K562 (cell line): ENCODE results near the gene GMEB2. TPM values are rescaled to one million over a fixed set of nuclear protein-coding genes. Genes with fewer than 3 reads are reported as not detected.

Experiments
- ATAC-seq: fragments of 200-7000 bp; cut with Tn5 transposase; 3 replicates; pipeline ENCODE4 v1.9.1; 2020; ENCODE audit warnings: moderate library complexity
- BruUV-seq: library from RNA; stranded (reverse); fragments of 400-500 nt; replicated peaks from 2 replicates; lab custom pipeline; 2021; lab: Mats Ljungman, UMichigan
- CTCF ChIA-PET: fragments of 300-600 bp; formaldehyde crosslinking; extraction: SDS; loops from one replicate; lab custom pipeline; 2021; ENCODE audit warnings: low intra/inter-chr PET ratio; lab: Yijun Ruan, JAX
- POLR2A ChIA-PET: fragments of 300-600, 350-650 bp; sonication (Branson Sonifier 250); formaldehyde crosslinking; extraction: SDS; loops from one replicate; lab custom pipeline; 2021; ENCODE audit warnings: antibody characterized with exemption, inconsistent platforms; lab: Yijun Ruan, JAX
- DNase-seq, 4 experiments: peaks; one replicate each; pipeline versions ENCODE4 v3.0.0 to v3.0.0-alpha.2; 2011 to 2018; ENCODE audit warnings: low spot score in 3 of 4, mixed read lengths in 3 of 4; ENCODE audit errors: extremely low read depth in 1 of 4
- FAIRE-seq: peaks from 2 replicates; lab custom pipeline; 2011; peaks lifted over from hg19 to GRCh38; lab: Jason Lieb, UNC
- H2AFZ ChIP-seq: 2 replicates; pipeline ENCODE4 v1.6.0; 2011; ENCODE audit warnings: low read depth, low read length, control low read depth, inconsistent platforms
- H3K27ac ChIP-seq: fragments of 200-600 bp; 3 replicates; pipeline ENCODE4 v1.8.0; 2011; ENCODE audit warnings: low read depth, mild to moderate bottlenecking, control low read depth, inconsistent platforms, low read length, moderate library complexity, mixed read lengths; ENCODE audit errors: extremely low read depth
- H3K27me3 ChIP-seq, 2 experiments: fragments of 300-600 bp in 1 of 2; 2 replicates in 1 of 2; 3 replicates in 1 of 2; pipeline versions ENCODE4 v1.6.0 to v1.8.0; 2011; ENCODE audit warnings: inconsistent platforms in 2 of 2, low read length in 2 of 2, mild to moderate bottlenecking in 1 of 2, mixed read lengths in 1 of 2, moderate library complexity in 1 of 2; ENCODE audit not compliant: control insufficient read depth in 2 of 2, insufficient read depth in 2 of 2
- H3K36me3 ChIP-seq: fragments of 300-600 bp; 3 replicates; pipeline ENCODE4 v1.8.0; 2011; ENCODE audit warnings: mild to moderate bottlenecking, low read length, inconsistent platforms; ENCODE audit not compliant: control insufficient read depth, insufficient read depth
- H3K4me1 ChIP-seq, 2 experiments: fragments of 200-600 bp in 1 of 2; replicated peaks in 1 of 2; 2 replicates in 1 of 2; 3 replicates in 1 of 2; pipeline versions ENCODE4 v1.5.1 to v1.8.0; 2011; ENCODE audit warnings: inconsistent platforms in 2 of 2, low read length in 2 of 2, mild to moderate bottlenecking in 1 of 2, mixed read lengths in 1 of 2, moderate library complexity in 1 of 2; ENCODE audit not compliant: control insufficient read depth in 2 of 2, insufficient read depth in 2 of 2
- H3K4me2 ChIP-seq: 2 replicates; pipeline ENCODE4 v1.6.1; 2011; ENCODE audit warnings: low read length, control low read depth, inconsistent platforms, mixed read lengths; ENCODE audit not compliant: insufficient read depth
- H3K4me3 ChIP-seq: fragments of 200-600 bp; sonication (generic), shearing (Covaris generic); 2 replicates; pipeline ENCODE4 v1.5.1; 2016; ENCODE audit warnings: control low read depth, inconsistent platforms
- H3K79me2 ChIP-seq: fragments of 200-600 bp; 3 replicates; pipeline ENCODE4 v1.8.0; 2011; ENCODE audit warnings: low read length, inconsistent platforms; ENCODE audit not compliant: control insufficient read depth, insufficient read depth
- H3K9ac ChIP-seq, 2 experiments: 2 replicates each; pipeline versions ENCODE4 v1.6.0 to v1.6.1; 2011; ENCODE audit warnings: low read depth in 2 of 2, low read length in 2 of 2, control low read depth in 1 of 2, inconsistent platforms in 1 of 2, mild to moderate bottlenecking in 1 of 2, mixed read lengths in 1 of 2; ENCODE audit not compliant: insufficient read depth in 1 of 2
- H3K9me1 ChIP-seq: one replicate; pipeline ENCODE4 v1.6.0; 2011; ENCODE audit warnings: inconsistent platforms, mild to moderate bottlenecking, low read length, moderate library complexity; ENCODE audit not compliant: control insufficient read depth, insufficient read depth
- H3K9me3 ChIP-seq: replicated peaks from 2 replicates; pipeline ENCODE4 v1.5.1; 2011; ENCODE audit warnings: low read depth, low read length, inconsistent platforms; ENCODE audit not compliant: control insufficient read depth, insufficient read depth
- H4K20me1 ChIP-seq: replicated peaks from 2 replicates; pipeline ENCODE4 v1.6.1; 2011; ENCODE audit warnings: low read length, inconsistent platforms, mixed read lengths; ENCODE audit not compliant: control insufficient read depth, insufficient read depth
- BCOR ChIP-seq: fragments of 450-650 bp; IDR thresholded peaks from 2 replicates; pipeline ENCODE4 v1.6.1; 2016
- DNMT1 ChIP-seq: fragments of 450-650 bp; IDR thresholded peaks from 2 replicates; pipeline ENCODE4 v1.6.1; 2016; ENCODE audit warnings: antibody characterized with exemption, mild to moderate bottlenecking
- MIER1 ChIP-seq: fragments of 450-650 bp; IDR thresholded peaks from 2 replicates; pipeline ENCODE4 v1.6.1; 2016; ENCODE audit warnings: antibody characterized with exemption, mild to moderate bottlenecking, low read depth
- OTX1 ChIP-seq: fragments of 450-650 bp; formaldehyde crosslinking; IDR thresholded peaks from 2 replicates; pipeline ENCODE4 v1.4.0; 2022; ENCODE audit warnings: mild to moderate bottlenecking
- PHB ChIP-seq: fragments of 250-450 bp; sonication (Bioruptor Pico); IDR thresholded peaks from 2 replicates; pipeline ENCODE4 v1.5.0; 2021
- TAL1 ChIP-seq: fragments of 450-650 bp; IDR thresholded peaks from 2 replicates; pipeline ENCODE4 v1.6.1; 2016; ENCODE audit warnings: mild to moderate bottlenecking
- TEAD1 ChIP-seq, 2 experiments: fragments of 450-650 bp in 1 of 2; sonication (generic) in 1 of 2; formaldehyde crosslinking; IDR thresholded peaks; 2 replicates each; pipeline versions ENCODE4 v1.4.0 to v1.8.0; 2020 to 2022; ENCODE audit warnings: mild to moderate bottlenecking in 2 of 2, missing genetic modification reagents in 1 of 2
- VEZF1 ChIP-seq: fragments of 200-800 bp; sonication (Bioruptor generic); IDR thresholded peaks from 2 replicates; pipeline ENCODE4 v1.6.1; 2017; ENCODE audit warnings: missing genetic modification characterization, missing compliant biosample characterization
- ZBTB26 ChIP-seq: fragments of 450-650 bp; formaldehyde crosslinking; IDR thresholded peaks from 2 replicates; pipeline ENCODE4 v1.4.0; 2022; ENCODE audit warnings: missing genetic modification characterization
- ZNF280A ChIP-seq: fragments of 450-650 bp; IDR thresholded peaks from 2 replicates; pipeline ENCODE4 v1.6.1; 2018; ENCODE audit warnings: mild to moderate bottlenecking, low read depth; ENCODE audit not compliant: partially characterized antibody
- WGBS: fragments of 100-300 bp; shearing (Covaris generic); methylation state at CpG from one replicate; pipeline ENCODE4 v1.1.6; 2016; ENCODE audit warnings: low coverage, mixed read lengths; ENCODE audit not compliant: insufficient coverage; ENCODE audit errors: missing lambda C conversion rate; 5-methylcytosine and 5-hydroxymethylcytosine counted together
- in situ Hi-C: fragments of 300-500 bp; cut with MboI; formaldehyde crosslinking; loops from 4 replicates; pipeline ENCODE4 v1.15.0; 2018; ENCODE audit warnings: inconsistent platforms, mixed read lengths
- intact Hi-C: fragments of 100-400 bp; cut with micrococcal nuclease; formaldehyde crosslinking; loops from 2 replicates; pipeline ENCODE4 v1.14.2; 2022
- polyA plus RNA-seq, 8 experiments: library from polyadenylated mRNA; depleted of rRNA in 4 of 8; stranded (reverse) in 5 of 8; unstranded in 3 of 8; fragments of >200 nt; fragmentation: Nextera tagmentation in 2 of 8; fragmentation: Illumina TruSeq in 1 of 8; extraction: Ambion mirVana in 2 of 8; extraction: Trizol in 1 of 8; gene quantifications; 2 replicates each; pipeline versions ENCODE4 v1.2.1 to v1.2.3, GENCODE V29; 2011 to 2014; ENCODE audit warnings: inconsistent platforms in 1 of 8, missing spikeins in 1 of 8
- total RNA-seq, 7 experiments: library from RNA; depleted of rRNA in 6 of 7; stranded (reverse); fragments of >200 nt in 6 of 7; fragmentation: Illumina TruSeq in 2 of 7; extraction: Trizol in 2 of 7; gene quantifications; 2 replicates each; pipeline versions ENCODE4 v1.2.1 to v1.2.3, GENCODE V29; 2011 to 2021; ENCODE audit warnings: low replicate concordance in 1 of 7
- TF ChIP-seq, protein P1 (sequence below): IDR thresholded peaks from 2 replicates; pipeline ENCODE4 v1.6.1; 2016; ENCODE audit warnings: missing genetic modification characterization, missing compliant biosample characterization
- TF ChIP-seq, protein P2 (sequence below): sonication (generic); formaldehyde crosslinking; IDR thresholded peaks from 2 replicates; pipeline ENCODE4 v1.5.0; 2020; ENCODE audit warnings: missing genetic modification reagents
- TF ChIP-seq, protein P3 (sequence below): fragments of 250-450 bp; sonication (Bioruptor Pico); IDR thresholded peaks from 2 replicates; pipeline ENCODE4 v1.4.0; 2020

Gene GMEB2
- total and polyA plus RNA-seq, 9 of the 15 experiments (the other 6 are each of a cell fraction or from before 2014, with no cell fraction given), result 0.03 to 13.9 (median 6.3) TPM

- 80% methylated on average over 11 of the region's 11 CpGs for WGBS
- H3K79me2 ChIP-seq, result peaks cover 37% of the 10 kb centered on the region
- ATAC-seq, result no peak
- TF ChIP-seq MIER1 (no peak), ZNF280A (no peak), BCOR (no peak), VEZF1 (CRISPR knock-in tag) (no peak), PHB (CRISPR knock-in tag) (no peak), TEAD1 (CRISPR knock-in tag; IDR thresholded peaks at IDR 0.05) (no peak), TAL1 (no peak), ZBTB26 (CRISPR knock-in tag) (no peak), DNMT1 (no peak), OTX1 (no peak)
- TF ChIP-seq, protein P1, sequence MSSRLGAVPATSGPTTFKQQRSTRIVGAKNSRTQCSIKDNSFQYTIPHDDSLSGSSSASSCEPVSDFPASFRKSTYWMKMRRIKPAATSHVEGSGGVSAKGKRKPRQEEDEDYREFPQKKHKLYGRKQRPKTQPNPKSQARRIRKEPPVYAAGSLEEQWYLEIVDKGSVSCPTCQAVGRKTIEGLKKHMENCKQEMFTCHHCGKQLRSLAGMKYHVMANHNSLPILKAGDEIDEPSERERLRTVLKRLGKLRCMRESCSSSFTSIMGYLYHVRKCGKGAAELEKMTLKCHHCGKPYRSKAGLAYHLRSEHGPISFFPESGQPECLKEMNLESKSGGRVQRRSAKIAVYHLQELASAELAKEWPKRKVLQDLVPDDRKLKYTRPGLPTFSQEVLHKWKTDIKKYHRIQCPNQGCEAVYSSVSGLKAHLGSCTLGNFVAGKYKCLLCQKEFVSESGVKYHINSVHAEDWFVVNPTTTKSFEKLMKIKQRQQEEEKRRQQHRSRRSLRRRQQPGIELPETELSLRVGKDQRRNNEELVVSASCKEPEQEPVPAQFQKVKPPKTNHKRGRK (tag), result no peak
- TF ChIP-seq, protein P2, sequence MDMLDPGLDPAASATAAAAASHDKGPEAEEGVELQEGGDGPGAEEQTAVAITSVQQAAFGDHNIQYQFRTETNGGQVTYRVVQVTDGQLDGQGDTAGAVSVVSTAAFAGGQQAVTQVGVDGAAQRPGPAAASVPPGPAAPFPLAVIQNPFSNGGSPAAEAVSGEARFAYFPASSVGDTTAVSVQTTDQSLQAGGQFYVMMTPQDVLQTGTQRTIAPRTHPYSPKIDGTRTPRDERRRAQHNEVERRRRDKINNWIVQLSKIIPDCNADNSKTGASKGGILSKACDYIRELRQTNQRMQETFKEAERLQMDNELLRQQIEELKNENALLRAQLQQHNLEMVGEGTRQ (CRISPR knock-in tag), result no peak
- TF ChIP-seq, protein P3, sequence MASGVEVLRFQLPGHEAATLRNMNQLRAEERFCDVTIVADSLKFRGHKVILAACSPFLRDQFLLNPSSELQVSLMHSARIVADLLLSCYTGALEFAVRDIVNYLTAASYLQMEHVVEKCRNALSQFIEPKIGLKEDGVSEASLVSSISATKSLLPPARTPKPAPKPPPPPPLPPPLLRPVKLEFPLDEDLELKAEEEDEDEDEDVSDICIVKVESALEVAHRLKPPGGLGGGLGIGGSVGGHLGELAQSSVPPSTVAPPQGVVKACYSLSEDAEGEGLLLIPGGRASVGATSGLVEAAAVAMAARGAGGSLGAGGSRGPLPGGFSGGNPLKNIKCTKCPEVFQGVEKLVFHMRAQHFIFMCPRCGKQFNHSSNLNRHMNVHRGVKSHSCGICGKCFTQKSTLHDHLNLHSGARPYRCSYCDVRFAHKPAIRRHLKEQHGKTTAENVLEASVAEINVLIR, result no peak
Measured at GRCh38 chr20:63618291-63618980, 8.5 kb downstream of the GMEB2 start.

More at GRCh38 chr20:63618291-63618980, 8.5 kb downstream of the GMEB2 start:
- H3K9me1 ChIP-seq, result no peaks in the 10 kb centered on the region
- BruUV-seq, result no TSS peak
- ChIA-PET CTCF (no interaction called here), POLR2A (interaction anchor here (0.6 to 1.6 kb wide), 3 partner anchors 9 to 247 kb away, joined by 3 to 6 read pairs (median 3); partner anchors contain the start of genes GMEB2 and TPD52L2)
- 0 out of 4 replicates have a peak overlapping the region, but pooled peaks of 1 of the 2 experiments have one; percentile 6 for H3K9ac ChIP-seq
- H3K4me1 ChIP-seq, result peaks cover 0 to 7% of the 10 kb centered on the region in 2 experiments; a peak in 1 of 5 replicates
- DNase-seq (no peak), FAIRE-seq (no peak)
- H4K20me1 ChIP-seq, result no peaks in the 10 kb centered on the region
- intact Hi-C loops (no loop called here), in situ Hi-C loops (no loop called here)
- no peaks in the 10 kb centered on the region for H3K27me3 ChIP-seq
- no peak overlapping the region for H3K27ac ChIP-seq
- H3K4me3 ChIP-seq, result no peak overlapping the region
- H3K9me3 ChIP-seq, result no peaks in the 10 kb centered on the region
- peaks cover 47% of the 10 kb centered on the region; the same call in 2 of the 3 replicates for H3K36me3 ChIP-seq
- H3K4me2 ChIP-seq, result no peak overlapping the region
- H2AFZ ChIP-seq, result no peak overlapping the region
